ENCODE results near the gene CASZ1.

- TF ChIP-seq GATA3 (IDR thresholded peaks at IDR 0.05; ENCODE audit: low read depth, low read length), result no peak
- TF ChIP-seq GATA2 (IDR thresholded peaks at IDR 0.05; ENCODE audit: low read depth, low read length), result no peak
Observed at GRCh38 chr1:10616696-10617095, 179.8 kb downstream of the CASZ1 start.

Data from SH-SY5Y (cell line).